ENCODE measurements around the gene CCDC32. TPM values are rescaled to one million over a fixed set of nuclear protein-coding genes. Genes with fewer than 3 reads are reported as not detected.

Gene CCDC32
- total and polyA plus RNA-seq, 2 of the 13 experiments (the other 11 are each of a cell fraction or from before 2014, with no cell fraction given): 10.8 to 23.2 TPM

- TF ChIP-seq NFAT5 (CRISPR knock-in tag; IDR thresholded peaks at IDR 0.05) (no peak), ARID2 (CRISPR knock-in tag; IDR thresholded peaks at IDR 0.05; ENCODE audit: borderline replicate concordance) (no peak), ZNF792 (CRISPR knock-in tag; IDR thresholded peaks at IDR 0.05) (peak; percentile 63; the same call in 1 of the 2 replicates), UBTF (CRISPR knock-in tag; IDR thresholded peaks at IDR 0.05) (no peak), RXRB (CRISPR knock-in tag; IDR thresholded peaks at IDR 0.05; ENCODE audit: borderline replicate concordance) (peak; percentile 21; the same call in 1 of the 2 replicates), ZNF780A (CRISPR knock-in tag; IDR thresholded peaks at IDR 0.05) (no peak), ARNTL (CRISPR knock-in tag; IDR thresholded peaks at IDR 0.05) (peak; percentile 68; the same call in 1 of the 2 replicates), ZNF230 (CRISPR knock-in tag; IDR thresholded peaks at IDR 0.05) (0 out of 2 replicates have a peak, but pooled peaks have one; percentile 29)
Observed at GRCh38 chr15:40564591-40565332, at the start of gene CCDC32 (continued).
